Measurements from ENCODE around the gene RYR1.

The RYR1 gene

GRCh38 chr19:38534574-38534973 lies 101.1 kb downstream of the RYR1 start (continued):
- no peak for TF ChIP-seq ZNF529 (tag by site-specific recombination; IDR thresholded peaks at IDR 0.05; ENCODE audit: insufficient replicate concordance)
- no peak for TF ChIP-seq ZNF510 (tag by site-specific recombination; IDR thresholded peaks at IDR 0.05; ENCODE audit: insufficient replicate concordance)
- TF ChIP-seq FEZF1 (tag by site-specific recombination; IDR thresholded peaks at IDR 0.05), result no peak
- TF ChIP-seq ZNF777 (tag by site-specific recombination; IDR thresholded peaks at IDR 0.05; ENCODE audit: borderline replicate concordance), result no peak
- no peak for TF ChIP-seq ZNF341 (tag by site-specific recombination; IDR thresholded peaks at IDR 0.05; ENCODE audit: low read depth)
- TF ChIP-seq ZSCAN16 (tag by site-specific recombination; IDR thresholded peaks at IDR 0.05), result no peak
- TF ChIP-seq ZNF792 (tag by site-specific recombination; IDR thresholded peaks at IDR 0.05), result no peak
- TF ChIP-seq ZNF449 (tag by site-specific recombination; IDR thresholded peaks at IDR 0.05), result no peak

- CTCF ChIA-PET, result interaction anchor here (0.9 to 10.0 kb wide), 5 partner anchors 9 to 100 kb away, joined by 3 to 40 read pairs (median 4); no protein-coding TSS in a partner anchor
- Histone ChIP-seq H3K9me3 (ENCODE audit: control insufficient read depth, insufficient read depth, low read depth, low read length) (no peaks in the 10 kb centered on the region), H3K4me1 (ENCODE audit: control insufficient read depth, insufficient read depth, low read length) (0 out of 2 replicates have a peak, but pooled peaks cover 3% of the 10 kb centered on the region), H3K36me3 (ENCODE audit: control insufficient read depth in 2 of 2, insufficient read depth in 1 of 2, low read length in 2 of 2) (no peaks in the 10 kb centered on the region), H3K4me3 (ENCODE audit: low read depth, low read length) (no peak overlapping the region), H3K27ac (ENCODE audit: extremely low read depth, low read depth, low read length) (no peak overlapping the region)
- POLR2A ChIA-PET, result interaction anchor here (0.5 to 1.6 kb wide), 3 partner anchors 9 to 234 kb away, joined by 3 to 4 read pairs (median 4); no protein-coding TSS in a partner anchor
- TF ChIP-seq HIC1 (tag by site-specific recombination; IDR thresholded peaks at IDR 0.05) (no peak), ZNF707 (tag by site-specific recombination; IDR thresholded peaks at IDR 0.05) (peak; percentile 100), ZNF513 (tag by site-specific recombination; IDR thresholded peaks at IDR 0.05) (no peak), ZNF280D (tag by site-specific recombination; IDR thresholded peaks at IDR 0.05) (peak; percentile 86)
Observed at GRCh38 chr19:38535212-38535611, 101.7 kb downstream of the RYR1 start.

GRCh38 chr19:38537071-38537936 lies 103.8 kb downstream of the RYR1 start:
- ChIA-PET CTCF (interaction anchor here (0.6 to 10.0 kb wide), 2 partner anchors 23 to 164 kb away, joined by 3 to 40 read pairs; no protein-coding TSS in a partner anchor), POLR2A (no interaction called here)
- no peak overlapping the region for H3K27ac ChIP-seq (ENCODE audit: extremely low read depth, low read depth, low read length)
- H3K4me3 ChIP-seq (ENCODE audit: low read depth, low read length), result no peak overlapping the region
- no peaks in the 10 kb centered on the region for H3K9me3 ChIP-seq (ENCODE audit: control insufficient read depth, insufficient read depth, low read depth, low read length)
- no peaks in the 10 kb centered on the region for H3K36me3 ChIP-seq (ENCODE audit: control insufficient read depth in 2 of 2, insufficient read depth in 1 of 2, low read length in 2 of 2)
- 0 out of 2 replicates have a peak, but pooled peaks cover 3% of the 10 kb centered on the region for H3K4me1 ChIP-seq (ENCODE audit: control insufficient read depth, insufficient read depth, low read length)
- TF ChIP-seq ZBTB21 (tag by site-specific recombination; IDR thresholded peaks at IDR 0.05) (peak; percentile 74), ZNF560 (tag by site-specific recombination; IDR thresholded peaks at IDR 0.05; ENCODE audit: borderline replicate concordance) (no peak), ZNF837 (tag by site-specific recombination; IDR thresholded peaks at IDR 0.05) (no peak), ZNF580 (tag by site-specific recombination; IDR thresholded peaks at IDR 0.05) (no peak), ZNF701 (tag by site-specific recombination; IDR thresholded peaks at IDR 0.05) (no peak), ATF2 (tag by site-specific recombination; IDR thresholded peaks at IDR 0.05; ENCODE audit: low read depth) (0 out of 2 replicates have a peak, but pooled peaks have one; percentile 10), GLIS1 (tag by site-specific recombination; IDR thresholded peaks at IDR 0.05) (no peak), ZNF629 (tag by site-specific recombination; IDR thresholded peaks at IDR 0.05) (peak; percentile 38), ZNF239 (tag by site-specific recombination; IDR thresholded peaks at IDR 0.05) (no peak)

Measured in HEK293 (cell line).